Activated CD4-positive, alpha-beta T cell treated with anti-CD3 and anti-CD28 coated beads for 36 hours (primary cell): ENCODE measurements around the gene CACNB4. TPM values are rescaled to one million over a fixed set of nuclear protein-coding genes. Genes with fewer than 3 reads are reported as not detected.

Source experiments
- ATAC-seq: fragments of 200-7000 bp; cut with Tn5 transposase; one replicate; pipeline ENCODE4 v1.10.0; 2021; ENCODE audit warnings: mild to moderate bottlenecking, moderate library complexity
- CTCF ChIA-PET: fragments of 350-600 bp; sonication (Branson Sonifier 250); formaldehyde crosslinking; loops from one replicate; lab custom pipeline; 2021; ENCODE audit warnings: antibody characterized with exemption; lab: Charles Lee
- POLR2A ChIA-PET: fragments of 350-600 bp; sonication (Branson Sonifier 250); formaldehyde crosslinking; loops from one replicate; lab custom pipeline; 2021; ENCODE audit warnings: antibody characterized with exemption, inconsistent platforms; lab: Charles Lee
- DNase-seq: peaks from one replicate; pipeline ENCODE4 v3.0.0-alpha.2; 2020
- H3K27ac Mint-ChIP-seq: one replicate; pipeline ENCODE4 v1.8.0; 2021; ENCODE audit warnings: mixed read lengths
- H3K27me3 Mint-ChIP-seq: one replicate; pipeline ENCODE4 v1.8.0; 2021; ENCODE audit warnings: mixed read lengths
- H3K36me3 Mint-ChIP-seq: one replicate; pipeline ENCODE4 v1.8.0; 2021; ENCODE audit warnings: low read depth, mixed read lengths
- H3K4me1 Mint-ChIP-seq: one replicate; pipeline ENCODE4 v1.8.0; 2021; ENCODE audit warnings: mixed read lengths
- H3K4me3 Mint-ChIP-seq: one replicate; pipeline ENCODE4 v1.8.0; 2021; ENCODE audit warnings: mild to moderate bottlenecking, moderate library complexity, mixed read lengths
- H3K9me3 Mint-ChIP-seq: one replicate; pipeline ENCODE4 v1.8.0; 2021; ENCODE audit warnings: low read depth, mixed read lengths
- intact Hi-C, 2 experiments: fragments of 100-400 bp; cut with DNase I in 1 of 2; cut with micrococcal nuclease in 1 of 2; formaldehyde crosslinking; loops; one replicate each; pipeline versions ENCODE4 v1.14.2 to v1.15.1; 2022 to 2024; cut with DNase I, micrococcal nuclease
- total RNA-seq, 2 experiments: library from RNA; stranded (reverse); gene quantifications; one replicate each; pipeline ENCODE4 v1.2.3, GENCODE V29; 2021

CACNB4 gene
- total RNA-seq, 2 experiments from 2014 or later: 0.26 to 0.37 TPM

DNA sequence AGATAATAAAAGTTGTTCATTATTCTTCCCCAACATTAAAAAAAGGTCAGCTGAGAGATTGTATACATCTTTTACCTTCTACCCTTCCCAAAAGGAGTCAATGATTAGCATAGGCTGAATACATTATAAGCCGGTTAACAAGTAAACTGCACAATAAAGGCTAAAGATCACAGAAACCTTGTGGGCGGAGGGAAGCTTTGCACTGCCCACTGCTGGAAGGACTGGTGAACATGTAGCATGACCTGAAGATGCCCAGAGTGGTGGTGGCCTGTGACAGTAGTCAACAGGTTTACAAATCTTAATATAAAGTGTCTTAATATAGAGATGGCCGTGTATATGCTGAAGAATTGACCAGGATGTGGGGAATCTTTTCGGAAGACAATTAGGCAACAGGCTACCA lies 306.3 kb downstream of the CACNB4 start:
- peaks cover 26% of the 10 kb centered on the region for H3K36me3 Mint-ChIP-seq
- no peak for ATAC-seq
- ChIA-PET POLR2A (no interaction called here), CTCF (interaction anchor here (0.7 kb wide), 1 partner anchor 180 kb away, joined by 3 read pairs; no protein-coding TSS in a partner anchor)
- intact Hi-C loops: no loop called here
- H3K4me3 Mint-ChIP-seq: no peak overlapping the region
- H3K27me3 Mint-ChIP-seq: no peaks in the 10 kb centered on the region
- H3K9me3 Mint-ChIP-seq: no peaks in the 10 kb centered on the region
- DNase-seq: no peak
- H3K27ac Mint-ChIP-seq: no peak overlapping the region
- no peaks in the 10 kb centered on the region for H3K4me1 Mint-ChIP-seq

DNA sequence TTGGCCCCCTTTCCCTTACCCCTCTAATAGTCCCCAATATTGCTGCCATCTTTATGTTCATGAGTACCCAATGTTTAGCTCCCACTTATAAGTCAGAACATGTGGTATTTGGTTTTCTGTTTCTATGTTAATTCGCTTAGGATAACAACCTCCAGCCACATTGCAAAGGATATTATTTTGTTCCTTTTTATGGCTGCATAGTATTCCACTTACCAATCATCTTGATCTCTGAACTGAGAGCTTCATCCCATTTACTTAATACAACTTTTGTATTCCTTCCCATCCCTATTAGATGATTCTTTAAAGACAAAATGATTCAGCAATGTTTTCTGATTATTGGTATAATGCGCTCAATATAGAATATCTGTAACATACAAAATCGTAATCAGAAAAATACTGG lies 307.3 kb downstream of the CACNB4 start:
- Mint-ChIP-seq H3K9me3 (no peaks in the 10 kb centered on the region), H3K4me1 (no peaks in the 10 kb centered on the region), H3K36me3 (peaks cover 23% of the 10 kb centered on the region), H3K4me3 (no peak overlapping the region), H3K27me3 (no peaks in the 10 kb centered on the region), H3K27ac (no peak overlapping the region)
- CTCF ChIA-PET: no interaction called here
- POLR2A ChIA-PET: no interaction called here
- ATAC-seq: no peak
- no peak for DNase-seq
- intact Hi-C loops: no loop called here

DNA sequence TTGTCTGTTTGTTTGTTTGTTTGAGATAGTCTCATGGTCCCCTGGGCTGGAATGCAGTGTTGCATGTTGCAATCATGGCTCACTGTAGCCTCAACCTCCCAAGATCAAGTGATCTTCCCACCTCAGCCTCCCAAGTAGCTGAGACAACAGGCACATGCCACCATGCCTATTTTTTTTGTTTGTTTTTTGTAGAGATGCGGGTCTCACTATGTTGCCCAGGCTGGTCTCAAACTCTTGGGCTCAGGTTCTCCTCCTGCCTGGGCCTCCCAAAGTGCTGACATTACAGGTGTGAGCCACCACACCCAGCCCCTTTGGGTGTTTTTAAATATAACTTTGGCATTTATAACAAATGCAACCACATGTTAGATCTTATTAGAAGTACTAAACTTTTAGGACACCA lies 308.2 kb downstream of the CACNB4 start:
- Mint-ChIP-seq H3K9me3 (no peaks in the 10 kb centered on the region), H3K36me3 (peaks cover 18% of the 10 kb centered on the region), H3K27me3 (no peaks in the 10 kb centered on the region), H3K4me1 (no peaks in the 10 kb centered on the region), H3K4me3 (no peak overlapping the region), H3K27ac (no peak overlapping the region)
- intact Hi-C loops: no loop called here
- DNase-seq (no peak), ATAC-seq (no peak)
- ChIA-PET POLR2A (no interaction called here), CTCF (no interaction called here)

- no peak for DNase-seq
- Mint-ChIP-seq H3K27me3 (no peaks in the 10 kb centered on the region), H3K9me3 (no peaks in the 10 kb centered on the region), H3K27ac (no peak overlapping the region), H3K4me3 (no peak overlapping the region), H3K36me3 (peaks cover 28% of the 10 kb centered on the region), H3K4me1 (no peaks in the 10 kb centered on the region)
- intact Hi-C loops: no loop called here
- ChIA-PET CTCF (no interaction called here), POLR2A (no interaction called here)
- ATAC-seq: no peak
These were observed 309.6 kb downstream of the CACNB4 start for GRCh38 chr2:151789055-151789834.

DNA sequence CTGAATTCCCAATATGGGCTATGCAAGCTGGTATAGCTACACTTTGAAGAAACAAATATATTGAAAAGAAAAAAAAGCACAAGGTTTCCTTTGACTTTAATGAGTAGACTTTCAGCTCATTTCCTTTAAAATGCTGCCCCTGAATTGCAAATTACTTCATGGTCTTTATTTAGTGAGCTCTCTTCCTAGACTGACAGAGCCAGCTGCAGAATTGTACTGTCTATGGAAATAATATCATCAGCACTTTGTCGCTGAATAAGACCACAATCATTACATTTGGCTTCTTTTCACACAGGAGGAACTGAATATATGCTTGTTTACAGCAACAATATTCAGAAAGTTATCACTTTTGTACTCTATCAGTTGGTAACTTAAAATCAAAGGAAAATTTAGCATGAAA lies 312.4 kb downstream of the CACNB4 start:
- CTCF ChIA-PET: interaction anchor here (1.2 to 1.6 kb wide), 2 partner anchors 20 to 239 kb away, joined by 3 to 7 read pairs; no protein-coding TSS in a partner anchor
- no peak overlapping the region for H3K27ac Mint-ChIP-seq
- intact Hi-C loops: no loop called here
- no peak for ATAC-seq
- no peaks in the 10 kb centered on the region for H3K9me3 Mint-ChIP-seq
- H3K4me3 Mint-ChIP-seq: no peak overlapping the region
- no peak for DNase-seq
- POLR2A ChIA-PET: no interaction called here
- H3K27me3 Mint-ChIP-seq: no peaks in the 10 kb centered on the region
- no peaks in the 10 kb centered on the region for H3K4me1 Mint-ChIP-seq
- peaks cover 30% of the 10 kb centered on the region for H3K36me3 Mint-ChIP-seq

DNA sequence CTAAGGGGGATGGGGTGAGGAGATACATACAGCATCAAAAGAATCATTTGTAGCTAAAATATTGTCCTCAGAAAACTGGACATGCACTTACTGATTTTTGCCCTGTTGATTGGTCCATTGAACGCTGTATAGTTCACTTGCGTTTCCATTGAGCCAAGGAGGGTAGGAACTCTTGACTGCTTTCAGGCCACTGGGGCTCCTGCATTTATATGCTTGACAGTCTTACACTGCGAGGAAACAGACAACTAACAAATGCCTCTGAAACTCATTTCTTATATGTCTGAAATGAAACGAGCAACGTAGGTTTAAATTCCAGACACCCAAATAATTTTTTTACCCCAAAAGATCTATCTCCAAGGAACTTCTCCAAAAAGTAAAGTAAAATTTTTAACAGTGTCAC lies 312.8 kb downstream of the CACNB4 start:
- H3K27me3 Mint-ChIP-seq: no peaks in the 10 kb centered on the region
- DNase-seq (no peak), ATAC-seq (no peak)
- H3K4me3 Mint-ChIP-seq: no peak overlapping the region
- no peaks in the 10 kb centered on the region for H3K9me3 Mint-ChIP-seq
- ChIA-PET CTCF (interaction anchor here (1.2 to 1.6 kb wide), 2 partner anchors 21 to 239 kb away, joined by 3 to 7 read pairs; no protein-coding TSS in a partner anchor), POLR2A (no interaction called here)
- intact Hi-C loops: no loop called here
- H3K27ac Mint-ChIP-seq: no peak overlapping the region
- H3K4me1 Mint-ChIP-seq: no peaks in the 10 kb centered on the region
- peaks cover 30% of the 10 kb centered on the region for H3K36me3 Mint-ChIP-seq

DNA sequence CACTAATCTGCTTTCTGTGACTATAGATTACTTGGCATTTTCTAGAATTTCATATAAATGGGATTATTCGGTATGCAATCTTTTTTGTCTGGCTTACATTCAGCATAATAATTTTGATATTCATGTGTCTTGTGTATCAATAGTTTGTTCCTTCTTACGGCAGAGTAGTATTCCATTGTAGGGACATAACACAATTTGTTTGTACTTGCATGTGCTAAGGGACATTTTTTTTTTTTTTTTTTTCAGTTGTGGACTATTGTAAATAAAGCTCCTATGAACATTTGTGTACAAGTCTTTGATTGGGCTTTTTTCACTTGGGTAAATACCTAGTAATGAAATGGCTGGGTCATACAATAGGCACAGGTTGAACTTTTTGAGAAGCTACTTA lies 315.7 kb downstream of the CACNB4 start:
- no peak for DNase-seq
- H3K27ac Mint-ChIP-seq: no peak overlapping the region
- H3K4me1 Mint-ChIP-seq: no peaks in the 10 kb centered on the region
- H3K4me3 Mint-ChIP-seq: no peak overlapping the region
- no peak for ATAC-seq
- POLR2A ChIA-PET: no interaction called here
- peaks cover 47% of the 10 kb centered on the region for H3K36me3 Mint-ChIP-seq
- CTCF ChIA-PET: no interaction called here
- H3K27me3 Mint-ChIP-seq: no peaks in the 10 kb centered on the region
- intact Hi-C loops: no loop called here
- H3K9me3 Mint-ChIP-seq: no peaks in the 10 kb centered on the region

Other genes with a start within 250 kb of the CACNB4 start
- 10 to 100 TPM; 14.9 to 18.5 TPM for gene STAM2, start 76.7 kb upstream of the CACNB4 start, total RNA-seq
- gene FMNL2, start 236.1 kb upstream of the CACNB4 start, total RNA-seq: 1 to 10 TPM; 3.0 to 3.3 TPM